IPS-15b (cell line): Measurements from ENCODE around the gene DOCK3.
"Not testable (repeated sequence)": the region's sequence is repeated elsewhere in the genome, so short reads cannot be mapped to it uniquely, and the experiment has no call there.

Experiments used
- H3K27me3 ChIP-seq: one replicate; pipeline ENCODE4 v1.6.1; 2013; ENCODE audit warnings: low read length; ENCODE audit not compliant: control insufficient read depth, insufficient read depth
- H3K36me3 ChIP-seq: one replicate; pipeline ENCODE4 v1.6.1; 2013; ENCODE audit warnings: low read length; ENCODE audit not compliant: control insufficient read depth, insufficient read depth
- H3K4me1 ChIP-seq: one replicate; pipeline ENCODE4 v1.6.1; 2013; ENCODE audit warnings: mild to moderate bottlenecking, low read length; ENCODE audit not compliant: control insufficient read depth, insufficient read depth
- H3K4me3 ChIP-seq: one replicate; pipeline ENCODE4 v1.5.1; 2013; ENCODE audit warnings: low read depth, low read length
- H3K9ac ChIP-seq: one replicate; pipeline ENCODE4 v1.6.1; 2013; ENCODE audit warnings: low read depth, mild to moderate bottlenecking, low read length
- H3K9me3 ChIP-seq: one replicate; pipeline ENCODE4 v1.6.1; 2013; ENCODE audit warnings: mild to moderate bottlenecking, low read length; ENCODE audit not compliant: control insufficient read depth, insufficient read depth

The DOCK3 gene

DNA sequence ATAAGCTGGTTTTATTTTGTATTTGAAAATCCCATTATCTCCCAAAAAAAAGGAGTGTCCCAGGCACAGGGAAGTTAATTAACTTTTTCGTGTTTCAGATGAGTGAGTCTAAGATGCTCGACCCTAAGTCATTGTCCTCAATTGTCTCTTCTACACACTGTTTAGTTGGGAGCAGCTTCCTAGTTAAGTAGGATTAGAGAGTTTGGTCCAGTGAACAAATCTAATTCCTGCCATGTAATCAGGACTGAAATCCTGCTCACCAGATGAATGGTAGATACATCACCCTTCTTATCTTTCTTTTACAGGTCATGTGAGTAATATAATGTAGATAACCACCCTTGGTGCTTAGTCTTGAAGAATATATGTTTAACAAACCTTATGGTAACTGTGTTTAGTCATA lies 481.4 kb downstream of the DOCK3 start:
- no peaks in the 10 kb centered on the region for H3K9me3 ChIP-seq
- no peaks in the 10 kb centered on the region for H3K4me1 ChIP-seq
- no peak overlapping the region for H3K9ac ChIP-seq
- H3K27me3 ChIP-seq = no peaks in the 10 kb centered on the region
- H3K4me3 ChIP-seq = no peak overlapping the region
- H3K36me3 ChIP-seq = no peaks in the 10 kb centered on the region

- Histone ChIP-seq H3K27me3 (no peaks in the 10 kb centered on the region), H3K9me3 (no peaks in the 10 kb centered on the region), H3K4me3 (no peak overlapping the region), H3K36me3 (no peaks in the 10 kb centered on the region), H3K9ac (no peak overlapping the region), H3K4me1 (no peaks in the 10 kb centered on the region)
Observed at GRCh38 chr3:51163051-51163450, 488.3 kb downstream of the DOCK3 start.

- Histone ChIP-seq H3K27me3 (no peaks in the 10 kb centered on the region), H3K4me3 (no peak overlapping the region), H3K9me3 (no peaks in the 10 kb centered on the region), H3K9ac (no peak overlapping the region), H3K36me3 (peaks cover 3% of the 10 kb centered on the region), H3K4me1 (no peaks in the 10 kb centered on the region)
Observed at GRCh38 chr3:51173518-51174271, 499.0 kb downstream of the DOCK3 start.

GRCh38 chr3:51176923-51177322 lies 502.2 kb downstream of the DOCK3 start:
- no peaks in the 10 kb centered on the region for H3K4me1 ChIP-seq
- H3K4me3 ChIP-seq = no peak overlapping the region
- H3K9me3 ChIP-seq = no peaks in the 10 kb centered on the region
- no peak overlapping the region for H3K9ac ChIP-seq
- H3K36me3 ChIP-seq = peaks cover 3% of the 10 kb centered on the region
- H3K27me3 ChIP-seq = no peaks in the 10 kb centered on the region

- not testable (repeated sequence) for H3K36me3 ChIP-seq, H3K4me3 ChIP-seq, H3K9ac ChIP-seq, H3K27me3 ChIP-seq, H3K4me1 ChIP-seq, H3K9me3 ChIP-seq
Observed at GRCh38 chr3:51186446-51186845, 511.7 kb downstream of the DOCK3 start.

DNA sequence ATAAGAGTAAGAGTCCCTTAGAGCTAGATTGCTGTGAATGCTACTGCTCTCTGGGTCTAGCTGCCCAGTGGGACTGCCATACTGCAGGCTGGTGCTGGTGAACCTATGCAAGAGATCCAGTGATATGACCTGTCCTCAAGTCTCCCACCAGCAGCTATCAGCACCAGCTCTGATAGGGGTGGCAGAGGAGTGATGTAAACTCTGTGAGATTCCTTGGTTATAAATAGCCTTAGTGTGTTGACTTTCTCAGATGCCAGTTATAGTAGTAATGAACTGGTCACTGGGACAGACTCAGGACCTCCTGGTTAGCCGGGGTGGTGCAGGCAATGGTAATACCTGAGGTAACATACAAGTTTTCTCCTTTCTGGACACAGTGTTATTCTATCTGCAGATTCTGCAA lies 515.5 kb downstream of the DOCK3 start:
- H3K9me3 ChIP-seq = no peaks in the 10 kb centered on the region
- H3K4me1 ChIP-seq = no peaks in the 10 kb centered on the region
- H3K36me3 ChIP-seq = no peaks in the 10 kb centered on the region
- no peaks in the 10 kb centered on the region for H3K27me3 ChIP-seq
- H3K9ac ChIP-seq = no peak overlapping the region
- no peak overlapping the region for H3K4me3 ChIP-seq

DNA sequence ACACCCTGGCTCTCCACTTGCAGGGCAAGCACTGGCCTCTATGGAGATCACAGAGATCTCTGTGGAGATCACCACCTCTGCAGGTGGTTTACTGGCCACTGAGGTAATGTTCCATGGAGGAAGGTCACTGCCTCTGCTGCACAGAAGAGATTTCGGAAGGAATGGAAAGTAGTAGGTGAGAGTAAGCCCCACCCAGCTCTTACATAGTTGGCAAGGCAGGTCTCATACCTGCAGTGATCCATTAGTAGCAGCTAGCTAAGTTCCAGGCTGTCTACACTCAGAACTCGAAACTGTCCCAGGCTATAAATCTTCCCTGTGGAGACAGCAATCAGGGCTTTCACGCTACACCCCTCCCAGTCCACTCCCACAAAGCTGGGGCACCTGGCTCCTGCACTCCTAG lies 516.1 kb downstream of the DOCK3 start:
- no peaks in the 10 kb centered on the region for H3K4me1 ChIP-seq
- no peaks in the 10 kb centered on the region for H3K36me3 ChIP-seq
- no peaks in the 10 kb centered on the region for H3K27me3 ChIP-seq

DNA sequence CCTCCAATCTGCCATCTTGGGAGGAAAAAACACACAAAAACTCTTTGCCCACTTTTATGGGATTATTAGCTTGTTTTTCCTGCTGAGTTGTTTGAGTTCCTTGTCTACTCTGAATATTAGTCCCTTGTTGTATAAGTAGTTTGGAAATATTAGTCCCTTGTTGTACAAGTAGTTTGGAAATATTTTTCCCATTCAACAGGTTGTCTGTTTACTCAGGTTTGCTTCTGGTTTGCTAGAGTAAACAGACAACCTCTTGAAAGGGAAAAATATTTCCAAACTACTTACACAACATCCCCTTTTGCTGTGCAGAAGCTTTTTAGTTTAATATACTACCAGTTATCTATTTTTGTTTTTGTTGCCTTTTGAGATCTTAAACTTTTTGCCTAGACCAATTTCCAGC lies 517.0 kb downstream of the DOCK3 start:
- Histone ChIP-seq H3K4me1 (no peaks in the 10 kb centered on the region), H3K9ac (no peak overlapping the region), H3K36me3 (no peaks in the 10 kb centered on the region), H3K27me3 (no peaks in the 10 kb centered on the region), H3K4me3 (no peak overlapping the region), H3K9me3 (no peaks in the 10 kb centered on the region)

More for the DNA sequence above, 516.1 kb downstream of the DOCK3 start:
- Histone ChIP-seq H3K4me3 (no peak overlapping the region), H3K9ac (no peak overlapping the region), H3K9me3 (no peaks in the 10 kb centered on the region)

- Histone ChIP-seq H3K9ac (no peak overlapping the region), H3K27me3 (no peaks in the 10 kb centered on the region), H3K4me3 (no peak overlapping the region), H3K36me3 (no peaks in the 10 kb centered on the region), H3K9me3 (peaks cover 5% of the 10 kb centered on the region), H3K4me1 (no peaks in the 10 kb centered on the region)
Observed at GRCh38 chr3:51198477-51198876, 523.8 kb downstream of the DOCK3 start.

DNA sequence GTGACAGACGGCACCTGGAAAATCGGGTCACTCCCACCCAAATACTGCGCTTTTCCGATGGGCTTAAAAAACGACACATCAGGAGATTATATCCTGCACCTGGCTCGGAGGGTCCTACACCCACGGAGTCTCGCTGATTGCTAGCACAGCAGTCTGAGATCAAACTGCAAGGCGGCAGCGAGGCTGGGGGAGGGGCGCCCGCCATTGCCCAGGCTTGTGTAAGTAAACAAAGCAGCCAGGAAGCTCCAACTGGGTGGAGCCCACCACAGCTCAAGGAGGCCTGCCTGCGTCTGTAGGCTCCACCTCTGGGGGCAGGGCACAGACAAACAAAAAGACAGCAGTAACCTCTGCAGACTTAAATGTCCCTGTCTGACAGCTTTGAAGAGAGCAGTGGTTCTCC lies 524.6 kb downstream of the DOCK3 start:
- not testable (repeated sequence) for H3K36me3 ChIP-seq, H3K27me3 ChIP-seq, H3K4me1 ChIP-seq, H3K9me3 ChIP-seq, H3K4me3 ChIP-seq, H3K9ac ChIP-seq

DNA sequence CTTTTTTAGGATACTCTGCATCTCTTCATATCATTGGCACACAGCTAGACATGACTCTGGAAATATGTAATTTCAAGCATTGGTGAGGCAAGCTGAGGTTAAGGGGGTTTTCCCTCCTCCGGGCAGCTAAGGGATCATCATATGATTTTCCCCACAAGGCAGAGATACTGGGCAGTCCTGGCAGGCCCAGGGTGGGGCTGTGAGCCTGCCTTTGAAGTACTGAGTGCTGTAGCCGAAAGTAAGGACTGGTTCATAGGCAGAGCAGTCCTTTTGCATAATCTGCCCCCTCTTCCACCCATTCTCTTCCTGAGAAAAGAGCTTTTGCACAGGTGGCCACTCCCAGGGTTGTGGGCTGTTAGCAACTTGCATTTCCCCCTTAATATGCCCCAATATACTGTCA lies 541.6 kb downstream of the DOCK3 start:
- Histone ChIP-seq H3K27me3 (no peaks in the 10 kb centered on the region), H3K9ac (no peak overlapping the region), H3K4me1 (no peaks in the 10 kb centered on the region), H3K4me3 (no peak overlapping the region), H3K9me3 (no peaks in the 10 kb centered on the region), H3K36me3 (no peaks in the 10 kb centered on the region)

GRCh38 chr3:51221959-51222358 lies 547.2 kb downstream of the DOCK3 start:
- no peaks in the 10 kb centered on the region for H3K9me3 ChIP-seq
- H3K36me3 ChIP-seq = no peaks in the 10 kb centered on the region
- no peaks in the 10 kb centered on the region for H3K27me3 ChIP-seq
- no peak overlapping the region for H3K4me3 ChIP-seq
- H3K4me1 ChIP-seq = no peaks in the 10 kb centered on the region
- H3K9ac ChIP-seq = no peak overlapping the region
